ENCODE measurements around the gene ANKS1B.
A peak's percentile ranks its signal among the peaks of the same experiment; 100 is the strongest.

ANKS1B gene

GRCh38 chr12:99984271-99985128, at the start of gene ANKS1B (continued):
- peak; percentile 76; the same call in 1 of the 2 replicates for TF ChIP-seq REST (tag by site-specific recombination; IDR thresholded peaks at IDR 0.05)
- no peak for TF ChIP-seq PBX3 (CRISPR knock-in tag; IDR thresholded peaks at IDR 0.05)
- TF ChIP-seq ZNF157 (tag by site-specific recombination; IDR thresholded peaks at IDR 0.05) = no peak
- TF ChIP-seq ZNF692 (tag by site-specific recombination; IDR thresholded peaks at IDR 0.05) = peak; percentile 86; the same call in 1 of the 2 replicates
- TF ChIP-seq PATZ1 (tag by site-specific recombination; IDR thresholded peaks at IDR 0.05) = peak; percentile 78; the same call in 1 of the 2 replicates
- TF ChIP-seq GLIS1 (tag by site-specific recombination; IDR thresholded peaks at IDR 0.05) = peak; percentile 38
- no peak for TF ChIP-seq ZNF571 (tag by site-specific recombination; IDR thresholded peaks at IDR 0.05)
- TF ChIP-seq GLIS2 (tag by site-specific recombination; IDR thresholded peaks at IDR 0.05) = peak; percentile 65
- TF ChIP-seq ZBTB17 (tag by site-specific recombination; IDR thresholded peaks at IDR 0.05) = no peak
- TF ChIP-seq ZNF335 (tag by site-specific recombination; conservative IDR thresholded peaks at IDR 0.05) = peak; percentile 5
- no peak for TF ChIP-seq ZSCAN16 (tag by site-specific recombination; IDR thresholded peaks at IDR 0.05)
- TF ChIP-seq ZBTB10 (tag by site-specific recombination; IDR thresholded peaks at IDR 0.05) = peak; percentile 42; the same call in 1 of the 2 replicates
- no peak for TF ChIP-seq ZNF596 (tag by site-specific recombination; IDR thresholded peaks at IDR 0.05)
- TF ChIP-seq ZNF184 (tag by site-specific recombination; IDR thresholded peaks at IDR 0.05) = 0 out of 2 replicates have a peak, but pooled peaks have one; percentile 41
- no peak for TF ChIP-seq ZNF302 (tag by site-specific recombination; IDR thresholded peaks at IDR 0.05; ENCODE audit: low read depth)
- TF ChIP-seq ZFHX2 (tag by site-specific recombination; conservative IDR thresholded peaks at IDR 0.05) = peak; percentile 86
- no peak for TF ChIP-seq ZNF626 (tag by site-specific recombination; IDR thresholded peaks at IDR 0.05)
- no peak for TF ChIP-seq ZNF138 (tag by site-specific recombination; IDR thresholded peaks at IDR 0.05; ENCODE audit: borderline replicate concordance)
- no peak for TF ChIP-seq MEIS1 (CRISPR knock-in tag; IDR thresholded peaks at IDR 0.05; ENCODE audit: borderline replicate concordance)
- TF ChIP-seq ZNF350 (tag by site-specific recombination; IDR thresholded peaks at IDR 0.05) = no peak
- no peak for TF ChIP-seq ZNF48 (tag by site-specific recombination; IDR thresholded peaks at IDR 0.05)
- TF ChIP-seq ZNF830 (tag by site-specific recombination; IDR thresholded peaks at IDR 0.05; ENCODE audit: low read depth) = no peak
- TF ChIP-seq ZNF76 (tag by site-specific recombination; IDR thresholded peaks at IDR 0.05; ENCODE audit: borderline replicate concordance, low read depth) = no peak; the same call in 1 of the 2 replicates
- no peak for TF ChIP-seq ZNF394 (tag by site-specific recombination; IDR thresholded peaks at IDR 0.05; ENCODE audit: borderline replicate concordance)
- TF ChIP-seq KLF10 (tag by site-specific recombination; IDR thresholded peaks at IDR 0.05) = 0 out of 2 replicates have a peak, but pooled peaks have one; percentile 24
- no peak for TF ChIP-seq ZNF214 (tag by site-specific recombination; IDR thresholded peaks at IDR 0.05; ENCODE audit: borderline replicate concordance)
- no peak for TF ChIP-seq ZNF664 (tag by site-specific recombination; IDR thresholded peaks at IDR 0.05)
- TF ChIP-seq ZNF112 (tag by site-specific recombination; IDR thresholded peaks at IDR 0.05) = no peak
- 0 out of 2 replicates have a peak, but pooled peaks have one; percentile 33 for TF ChIP-seq ZNF24 (tag by site-specific recombination; IDR thresholded peaks at IDR 0.05)

Measured in HEK293 (cell line).